PFSK-1 (cell line): ENCODE results near the gene PDE2A.

Source experiments
- FOXP2 ChIP-seq: optimal IDR thresholded peaks from 2 replicates; pipeline ENCODE3; 2011; ENCODE audit warnings: borderline replicate concordance, control low read depth, inconsistent platforms; ENCODE audit not compliant: insufficient read depth; ENCODE audit errors: extremely low read length, extremely low read depth
- POLR2AphosphoS5 ChIP-seq: IDR thresholded peaks from 2 replicates; pipeline ENCODE4 v1.6.1; 2012; ENCODE audit warnings: low read depth, mild to moderate bottlenecking, control low read depth, low read length, moderate library complexity
- SIN3A ChIP-seq: IDR thresholded peaks from 2 replicates; pipeline ENCODE4 v1.6.1; 2012; ENCODE audit warnings: mild to moderate bottlenecking, low read length, moderate library complexity, borderline replicate concordance; ENCODE audit not compliant: insufficient read depth
- TAF1 ChIP-seq: IDR thresholded peaks from 2 replicates; pipeline ENCODE4 v1.6.1; 2012; ENCODE audit warnings: low read length, control low read depth, borderline replicate concordance; ENCODE audit not compliant: insufficient read depth
- TF ChIP-seq, protein P1 (sequence below), 2 experiments: IDR thresholded peaks; 2 replicates each; pipeline versions ENCODE4 v1.6.1 to v1.8.0; 2011 to 2012; ENCODE audit warnings: low read depth in 2 of 2, low read length in 2 of 2, control low read depth in 1 of 2, inconsistent platforms in 1 of 2, mild to moderate bottlenecking in 1 of 2, moderate library complexity in 1 of 2; ENCODE audit not compliant: insufficient read depth in 1 of 2

DNA sequence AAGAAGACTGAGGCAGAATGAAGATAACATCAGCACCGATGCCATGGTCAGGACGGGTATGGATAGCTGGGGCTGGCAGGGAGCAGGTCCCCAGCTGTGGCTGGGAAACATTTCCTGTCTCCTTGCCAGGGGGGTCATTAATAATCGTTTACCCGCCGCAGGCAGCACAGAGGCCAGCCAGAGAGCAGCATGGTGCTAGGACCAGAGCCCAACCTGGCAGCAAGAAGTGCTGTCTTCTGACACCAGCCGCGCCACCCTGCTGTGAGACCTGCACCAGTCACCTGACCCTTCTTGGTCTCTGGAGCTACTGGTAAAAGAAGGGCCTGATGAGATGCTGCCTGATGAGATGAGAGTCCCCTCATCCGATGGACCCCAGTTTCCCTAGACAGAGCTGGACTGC lies 36.3 kb downstream of the PDE2A start:
- TF ChIP-seq SIN3A (no peak), TAF1 (no peak), FOXP2 (no peak), POLR2AphosphoS5 (no peak)
- TF ChIP-seq, protein P1, sequence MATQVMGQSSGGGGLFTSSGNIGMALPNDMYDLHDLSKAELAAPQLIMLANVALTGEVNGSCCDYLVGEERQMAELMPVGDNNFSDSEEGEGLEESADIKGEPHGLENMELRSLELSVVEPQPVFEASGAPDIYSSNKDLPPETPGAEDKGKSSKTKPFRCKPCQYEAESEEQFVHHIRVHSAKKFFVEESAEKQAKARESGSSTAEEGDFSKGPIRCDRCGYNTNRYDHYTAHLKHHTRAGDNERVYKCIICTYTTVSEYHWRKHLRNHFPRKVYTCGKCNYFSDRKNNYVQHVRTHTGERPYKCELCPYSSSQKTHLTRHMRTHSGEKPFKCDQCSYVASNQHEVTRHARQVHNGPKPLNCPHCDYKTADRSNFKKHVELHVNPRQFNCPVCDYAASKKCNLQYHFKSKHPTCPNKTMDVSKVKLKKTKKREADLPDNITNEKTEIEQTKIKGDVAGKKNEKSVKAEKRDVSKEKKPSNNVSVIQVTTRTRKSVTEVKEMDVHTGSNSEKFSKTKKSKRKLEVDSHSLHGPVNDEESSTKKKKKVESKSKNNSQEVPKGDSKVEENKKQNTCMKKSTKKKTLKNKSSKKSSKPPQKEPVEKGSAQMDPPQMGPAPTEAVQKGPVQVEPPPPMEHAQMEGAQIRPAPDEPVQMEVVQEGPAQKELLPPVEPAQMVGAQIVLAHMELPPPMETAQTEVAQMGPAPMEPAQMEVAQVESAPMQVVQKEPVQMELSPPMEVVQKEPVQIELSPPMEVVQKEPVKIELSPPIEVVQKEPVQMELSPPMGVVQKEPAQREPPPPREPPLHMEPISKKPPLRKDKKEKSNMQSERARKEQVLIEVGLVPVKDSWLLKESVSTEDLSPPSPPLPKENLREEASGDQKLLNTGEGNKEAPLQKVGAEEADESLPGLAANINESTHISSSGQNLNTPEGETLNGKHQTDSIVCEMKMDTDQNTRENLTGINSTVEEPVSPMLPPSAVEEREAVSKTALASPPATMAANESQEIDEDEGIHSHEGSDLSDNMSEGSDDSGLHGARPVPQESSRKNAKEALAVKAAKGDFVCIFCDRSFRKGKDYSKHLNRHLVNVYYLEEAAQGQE (IDR thresholded peaks at IDR 0.05; ENCODE audit: insufficient read depth in 1 of 2, low read depth in 2 of 2, low read length in 2 of 2), result no peak
